Mesothelial cell of epicardium (in vitro differentiated cells): ENCODE results near the gene TSNAX. TPM values are rescaled to one million over a fixed set of nuclear protein-coding genes. Genes with fewer than 3 reads are reported as not detected.
"Not testable (repeated sequence)": the region's sequence is repeated elsewhere in the genome, so short reads cannot be mapped to it uniquely, and the experiment has no call there.

ENCODE experiments used
- DNase-seq, 2 experiments: peaks; one replicate each; pipeline ENCODE4 v3.0.0; 2021; ENCODE audit warnings: low spot score in 2 of 2; ENCODE audit not compliant: unreplicated experiment in 2 of 2
- H3K27ac Mint-ChIP-seq: 2 replicates; pipeline ENCODE4 v1.8.0; 2021; ENCODE audit warnings: mixed read lengths
- H3K27me3 Mint-ChIP-seq: 2 replicates; pipeline ENCODE4 v1.8.0; 2021; ENCODE audit warnings: low read depth, mixed read lengths
- H3K36me3 Mint-ChIP-seq: 2 replicates; pipeline ENCODE4 v1.8.0; 2021; ENCODE audit warnings: mixed read lengths
- H3K4me1 Mint-ChIP-seq: 2 replicates; pipeline ENCODE4 v1.8.0; 2021; ENCODE audit warnings: mixed read lengths
- H3K4me3 Mint-ChIP-seq: 2 replicates; pipeline ENCODE4 v1.8.0; 2021; ENCODE audit warnings: mild to moderate bottlenecking, moderate library complexity, mixed read lengths
- H3K9me3 Mint-ChIP-seq: 2 replicates; pipeline ENCODE4 v1.8.0; 2021; ENCODE audit warnings: mixed read lengths
- CTCF ChIP-seq: fragments of 200-600 bp; sonication (generic); IDR thresholded peaks from one replicate; pipeline ENCODE4 v1.5.0; 2021; ENCODE audit warnings: antibody characterized with exemption; ENCODE audit not compliant: unreplicated experiment
- total RNA-seq: library from RNA; stranded (reverse); gene quantifications from 3 replicates; pipeline ENCODE4 v1.2.1, GENCODE V29; 2021

TSNAX gene
- total RNA-seq, 1 donor from 2014 or later = 31.2 TPM

GRCh38 chr1:231563247-231563646 lies 34.8 kb downstream of the TSNAX start:
- peaks cover 4% of the 10 kb centered on the region for H3K9me3 Mint-ChIP-seq
- no peak overlapping the region for H3K4me3 Mint-ChIP-seq
- no peak for DNase-seq
- TF ChIP-seq CTCF = no peak
- no peaks in the 10 kb centered on the region for H3K4me1 Mint-ChIP-seq
- H3K36me3 Mint-ChIP-seq = peaks cover 33% of the 10 kb centered on the region
- no peak overlapping the region for H3K27ac Mint-ChIP-seq
- H3K27me3 Mint-ChIP-seq = no peaks in the 10 kb centered on the region

GRCh38 chr1:231564373-231564772 lies 35.9 kb downstream of the TSNAX start:
- no peak overlapping the region for H3K27ac Mint-ChIP-seq
- no peaks in the 10 kb centered on the region for H3K27me3 Mint-ChIP-seq
- H3K4me3 Mint-ChIP-seq = no peak overlapping the region
- TF ChIP-seq CTCF = no peak
- peaks cover 4% of the 10 kb centered on the region for H3K9me3 Mint-ChIP-seq
- H3K4me1 Mint-ChIP-seq = no peaks in the 10 kb centered on the region
- no peak for DNase-seq
- peaks cover 35% of the 10 kb centered on the region for H3K36me3 Mint-ChIP-seq

- no peaks in the 10 kb centered on the region for H3K27me3 Mint-ChIP-seq
- no peaks in the 10 kb centered on the region for H3K4me1 Mint-ChIP-seq
- no peak for DNase-seq
- no peak overlapping the region for H3K4me3 Mint-ChIP-seq
- H3K9me3 Mint-ChIP-seq = peaks cover 4% of the 10 kb centered on the region
- H3K27ac Mint-ChIP-seq = no peak overlapping the region
- no peak for TF ChIP-seq CTCF
- peaks cover 38% of the 10 kb centered on the region for H3K36me3 Mint-ChIP-seq
Measured at GRCh38 chr1:231566496-231566895, 38.0 kb downstream of the TSNAX start.

- not testable (repeated sequence) for H3K4me1 Mint-ChIP-seq
Measured at GRCh38 chr1:231570262-231570661, 41.8 kb downstream of the TSNAX start.

GRCh38 chr1:231571904-231572303 lies 43.4 kb downstream of the TSNAX start:
- no peak overlapping the region for H3K4me3 Mint-ChIP-seq
- DNase-seq = no peak
- peaks cover 20% of the 10 kb centered on the region for H3K36me3 Mint-ChIP-seq
- no peak for TF ChIP-seq CTCF
- no peaks in the 10 kb centered on the region for H3K4me1 Mint-ChIP-seq
- no peaks in the 10 kb centered on the region for H3K27me3 Mint-ChIP-seq
- no peak overlapping the region for H3K27ac Mint-ChIP-seq
- H3K9me3 Mint-ChIP-seq = no peaks in the 10 kb centered on the region

More at GRCh38 chr1:231570262-231570661, 41.8 kb downstream of the TSNAX start:
- H3K4me3 Mint-ChIP-seq, H3K27ac Mint-ChIP-seq, H3K9me3 Mint-ChIP-seq, DNase-seq, H3K27me3 Mint-ChIP-seq: not testable (repeated sequence)
- H3K36me3 Mint-ChIP-seq = peaks cover 22% of the 10 kb centered on the region

- Mint-ChIP-seq H3K4me1 (no peaks in the 10 kb centered on the region), H3K4me3 (no peak overlapping the region), H3K27ac (no peak overlapping the region), H3K27me3 (no peaks in the 10 kb centered on the region), H3K36me3 (peaks cover 2% of the 10 kb centered on the region), H3K9me3 (no peaks in the 10 kb centered on the region)
- no peak for TF ChIP-seq CTCF
- DNase-seq = no peak
Measured at GRCh38 chr1:231575472-231575871, 47.0 kb downstream of the TSNAX start.
